ENCODE results near the gene INAVA.

INAVA gene

DNA sequence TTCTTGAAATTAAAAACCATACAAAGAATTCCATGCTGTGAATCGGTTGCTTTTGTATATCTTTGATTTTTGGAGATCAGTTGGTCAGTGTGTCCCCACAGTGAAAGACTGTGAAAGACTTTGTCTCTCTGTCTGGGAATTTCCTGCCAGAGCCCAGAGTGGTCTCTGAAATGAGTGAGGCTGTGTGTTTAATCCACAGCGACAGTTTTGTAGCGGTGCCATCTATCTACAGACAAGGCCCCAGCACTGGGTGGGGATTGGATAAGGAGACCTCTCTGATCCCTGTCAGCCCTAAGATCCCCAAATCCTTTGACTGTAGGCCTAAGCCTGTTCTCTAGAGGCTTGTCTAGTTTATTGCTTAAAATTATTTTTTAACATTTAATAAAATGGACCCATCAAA, 11.6 kb upstream of the INAVA start:
- Histone ChIP-seq H3K79me2 (ENCODE audit: control insufficient read depth, low read length) (no peaks in the 10 kb centered on the region), H3K4me2 (ENCODE audit: low read length) (no peak overlapping the region), H3K4me1 (ENCODE audit: control insufficient read depth, low read length) (peaks cover 6% of the 10 kb centered on the region), H3K4me3 (ENCODE audit: low read length) (no peak overlapping the region), H3K27me3 (ENCODE audit: control insufficient read depth, low read length) (peaks cover 33% of the 10 kb centered on the region), H3K27ac (ENCODE audit: low read depth, low read length) (no peak overlapping the region), H3F3A (ENCODE audit: control insufficient read depth, insufficient read depth) (no peaks in the 10 kb centered on the region), H3K36me3 (ENCODE audit: control insufficient read depth, low read length) (no peaks in the 10 kb centered on the region), H3K9me3 (ENCODE audit: control insufficient read depth, insufficient read depth, low read length) (no peaks in the 10 kb centered on the region), H3K9me2 (replicated peaks; ENCODE audit: control insufficient read depth, low read length) (no peaks in the 10 kb centered on the region), H4K20me1 (ENCODE audit: control insufficient read depth, insufficient read depth, low read depth, low read length) (no peaks in the 10 kb centered on the region)
- TF ChIP-seq, protein P1, sequence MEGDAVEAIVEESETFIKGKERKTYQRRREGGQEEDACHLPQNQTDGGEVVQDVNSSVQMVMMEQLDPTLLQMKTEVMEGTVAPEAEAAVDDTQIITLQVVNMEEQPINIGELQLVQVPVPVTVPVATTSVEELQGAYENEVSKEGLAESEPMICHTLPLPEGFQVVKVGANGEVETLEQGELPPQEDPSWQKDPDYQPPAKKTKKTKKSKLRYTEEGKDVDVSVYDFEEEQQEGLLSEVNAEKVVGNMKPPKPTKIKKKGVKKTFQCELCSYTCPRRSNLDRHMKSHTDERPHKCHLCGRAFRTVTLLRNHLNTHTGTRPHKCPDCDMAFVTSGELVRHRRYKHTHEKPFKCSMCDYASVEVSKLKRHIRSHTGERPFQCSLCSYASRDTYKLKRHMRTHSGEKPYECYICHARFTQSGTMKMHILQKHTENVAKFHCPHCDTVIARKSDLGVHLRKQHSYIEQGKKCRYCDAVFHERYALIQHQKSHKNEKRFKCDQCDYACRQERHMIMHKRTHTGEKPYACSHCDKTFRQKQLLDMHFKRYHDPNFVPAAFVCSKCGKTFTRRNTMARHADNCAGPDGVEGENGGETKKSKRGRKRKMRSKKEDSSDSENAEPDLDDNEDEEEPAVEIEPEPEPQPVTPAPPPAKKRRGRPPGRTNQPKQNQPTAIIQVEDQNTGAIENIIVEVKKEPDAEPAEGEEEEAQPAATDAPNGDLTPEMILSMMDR (IDR thresholded peaks at IDR 0.05; ENCODE audit: low read depth, low read length, poor library complexity, severe bottlenecking), result no peak
- TF ChIP-seq EZH2phosphoT487 (IDR thresholded peaks at IDR 0.05; ENCODE audit: borderline replicate concordance, low read length), result no peak

DNA sequence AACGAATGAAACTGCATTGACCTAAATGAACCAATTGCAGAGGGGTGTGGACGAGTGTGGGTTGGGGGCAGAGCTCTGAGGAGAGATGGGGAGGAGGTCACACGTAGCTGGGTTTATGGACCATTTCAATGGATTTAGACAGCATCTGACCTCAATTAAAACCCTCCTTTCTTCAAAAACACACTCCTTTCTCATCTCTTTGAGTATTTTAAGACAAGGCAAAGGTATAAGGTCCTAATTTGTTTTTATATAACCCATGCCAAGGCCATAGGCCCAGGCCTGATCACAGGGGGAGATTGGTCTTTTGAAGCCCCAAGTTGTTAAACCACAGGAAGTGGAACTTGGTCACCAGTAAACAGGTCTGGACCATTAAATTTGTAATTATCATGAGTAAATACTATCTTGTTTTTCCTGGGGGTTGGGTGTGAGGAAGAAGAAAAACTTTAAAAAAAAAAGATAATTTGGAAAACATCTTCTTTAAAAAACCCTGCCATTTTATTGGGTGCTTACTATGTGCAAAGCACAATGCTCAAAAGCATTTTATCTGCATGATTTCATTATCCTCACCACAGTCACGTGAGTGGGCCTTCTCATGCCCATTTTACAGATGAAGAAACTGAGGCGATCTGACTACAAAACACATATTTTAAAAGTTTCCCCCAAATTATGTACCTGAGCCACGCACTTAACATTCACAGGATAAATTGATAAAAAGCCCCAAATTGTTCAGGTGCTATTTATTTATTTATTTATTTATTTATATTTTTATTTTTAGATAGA, 8.9 kb upstream of the INAVA start:
- H3K79me2 ChIP-seq (ENCODE audit: control insufficient read depth, low read length), result no peaks in the 10 kb centered on the region
- no peaks in the 10 kb centered on the region for H4K20me1 ChIP-seq (ENCODE audit: control insufficient read depth, insufficient read depth, low read depth, low read length)
- no peaks in the 10 kb centered on the region for H3F3A ChIP-seq (ENCODE audit: control insufficient read depth, insufficient read depth)
- no peaks in the 10 kb centered on the region for H3K9me3 ChIP-seq (ENCODE audit: control insufficient read depth, insufficient read depth, low read length)
- no peaks in the 10 kb centered on the region for H3K36me3 ChIP-seq (ENCODE audit: control insufficient read depth, low read length)
- no peak overlapping the region for H3K4me3 ChIP-seq (ENCODE audit: low read length)
- no peaks in the 10 kb centered on the region for H3K9me2 ChIP-seq (replicated peaks; ENCODE audit: control insufficient read depth, low read length)
- TF ChIP-seq, protein P1 (IDR thresholded peaks at IDR 0.05; ENCODE audit: low read depth, low read length, poor library complexity, severe bottlenecking), result no peak
- TF ChIP-seq EZH2phosphoT487 (IDR thresholded peaks at IDR 0.05; ENCODE audit: borderline replicate concordance, low read length), result no peak
- peaks cover 16% of the 10 kb centered on the region for H3K4me1 ChIP-seq (ENCODE audit: control insufficient read depth, low read length)
- H3K27me3 ChIP-seq (ENCODE audit: control insufficient read depth, low read length), result peaks cover 43% of the 10 kb centered on the region
- H3K4me2 ChIP-seq (ENCODE audit: low read length), result no peak overlapping the region
- H3K27ac ChIP-seq (ENCODE audit: low read depth, low read length), result no peak overlapping the region

DNA sequence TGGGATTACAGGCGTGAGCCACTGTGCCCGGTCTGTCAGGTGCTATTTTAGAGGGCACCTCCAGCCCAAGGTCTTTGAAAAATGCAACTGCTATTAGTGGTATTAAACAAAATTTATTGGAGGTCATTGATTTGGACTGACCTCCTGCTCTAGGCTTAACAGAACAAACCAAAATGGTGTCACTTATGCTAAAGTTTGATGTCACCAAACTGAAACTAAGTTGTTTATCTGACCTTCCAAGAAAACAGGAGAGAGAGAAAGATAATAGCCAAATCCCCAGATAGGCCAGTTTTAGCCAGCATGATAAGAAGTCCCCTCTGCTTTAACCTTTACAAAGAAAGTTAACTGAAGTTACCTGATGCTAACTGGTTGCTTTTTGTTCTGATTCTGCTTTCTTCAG, 8.1 kb upstream of the INAVA start:
- Histone ChIP-seq H3K4me1 (ENCODE audit: control insufficient read depth, low read length) (peaks cover 16% of the 10 kb centered on the region), H3K27ac (ENCODE audit: low read depth, low read length) (no peak overlapping the region), H4K20me1 (ENCODE audit: control insufficient read depth, insufficient read depth, low read depth, low read length) (no peaks in the 10 kb centered on the region), H3K4me2 (ENCODE audit: low read length) (no peak overlapping the region), H3K27me3 (ENCODE audit: control insufficient read depth, low read length) (peaks cover 46% of the 10 kb centered on the region), H3K4me3 (ENCODE audit: low read length) (no peak overlapping the region), H3K9me3 (ENCODE audit: control insufficient read depth, insufficient read depth, low read length) (no peaks in the 10 kb centered on the region), H3K9me2 (replicated peaks; ENCODE audit: control insufficient read depth, low read length) (no peaks in the 10 kb centered on the region), H3K79me2 (ENCODE audit: control insufficient read depth, low read length) (no peaks in the 10 kb centered on the region), H3F3A (ENCODE audit: control insufficient read depth, insufficient read depth) (no peaks in the 10 kb centered on the region), H3K36me3 (ENCODE audit: control insufficient read depth, low read length) (no peaks in the 10 kb centered on the region)
- TF ChIP-seq EZH2phosphoT487 (IDR thresholded peaks at IDR 0.05; ENCODE audit: borderline replicate concordance, low read length), result no peak
- TF ChIP-seq, protein P1 (IDR thresholded peaks at IDR 0.05; ENCODE audit: low read depth, low read length, poor library complexity, severe bottlenecking), result no peak

All from DOHH2 (cell line).